Activated CD8-positive, alpha-beta memory T cell treated with anti-CD3 and anti-CD28 coated beads, Interleukin-2, amount 50 U/mL, for 48 hours (primary cell): ENCODE results near the gene TMEFF2.

ENCODE experiments used
- DNase-seq: peaks from one replicate; pipeline ENCODE4 v3.0.0-alpha.2; 2020

TMEFF2 gene

GRCh38 chr2:191957996-191958860, 236.5 kb downstream of the TMEFF2 start:
- DNase-seq = no peak

- no peak for DNase-seq
These were observed 240.3 kb downstream of the TMEFF2 start for GRCh38 chr2:191954451-191954850.

GRCh38 chr2:191952515-191953270, 242.0 kb downstream of the TMEFF2 start:
- DNase-seq = no peak

GRCh38 chr2:191951832-191952231, 242.9 kb downstream of the TMEFF2 start:
- no peak for DNase-seq

- no peak for DNase-seq
These were observed 243.4 kb downstream of the TMEFF2 start for GRCh38 chr2:191951376-191951775.

- DNase-seq = no peak
These were observed 244.4 kb downstream of the TMEFF2 start for GRCh38 chr2:191950132-191950874.

- DNase-seq = no peak
These were observed 247.5 kb downstream of the TMEFF2 start for GRCh38 chr2:191947235-191947634.

- DNase-seq = no peak
These were observed 248.1 kb downstream of the TMEFF2 start for GRCh38 chr2:191946471-191947182.

- no peak for DNase-seq
These were observed 249.1 kb downstream of the TMEFF2 start for GRCh38 chr2:191945623-191946022.

GRCh38 chr2:191942739-191943103, 252.0 kb downstream of the TMEFF2 start:
- DNase-seq = no peak

- DNase-seq = no peak
These were observed 252.5 kb downstream of the TMEFF2 start for GRCh38 chr2:191942090-191942738.

- no peak for DNase-seq
These were observed 253.3 kb downstream of the TMEFF2 start for GRCh38 chr2:191941376-191941929.

- DNase-seq = no peak
These were observed 256.0 kb downstream of the TMEFF2 start for GRCh38 chr2:191938779-191939178.

GRCh38 chr2:191936882-191937405, 257.8 kb downstream of the TMEFF2 start:
- DNase-seq = no peak

- DNase-seq = no peak
These were observed 259.5 kb downstream of the TMEFF2 start for GRCh38 chr2:191935247-191935646.

- no peak for DNase-seq
These were observed 261.2 kb downstream of the TMEFF2 start for GRCh38 chr2:191933307-191934105.

GRCh38 chr2:191932286-191932685, 262.4 kb downstream of the TMEFF2 start:
- DNase-seq = no peak

- DNase-seq = no peak
These were observed 263.4 kb downstream of the TMEFF2 start for GRCh38 chr2:191931329-191931728.

- DNase-seq = no peak
These were observed 264.5 kb downstream of the TMEFF2 start for GRCh38 chr2:191930205-191930604.

GRCh38 chr2:191929288-191929687, 265.4 kb downstream of the TMEFF2 start:
- DNase-seq = no peak

GRCh38 chr2:191927991-191928390, 266.7 kb downstream of the TMEFF2 start:
- DNase-seq = no peak
